ENCODE measurements around the gene MTUS2. TPM values are rescaled to one million over a fixed set of nuclear protein-coding genes. Genes with fewer than 3 reads are reported as not detected.

MTUS2 gene
- total and polyA plus RNA-seq, 4 donors = under 0.01 to 0.70 (median 0.15) TPM

GRCh38 chr13:29435125-29435911, 615.2 kb downstream of the MTUS2 start:
- no peak overlapping the region for H3K9ac ChIP-seq (ENCODE audit: low read depth in 1 of 2, low read length in 2 of 2)
- DNase-seq (ENCODE audit: low spot score) = no peak
- peak overlapping the region in 1 of 2 donors; percentile 46 for H3K27ac ChIP-seq (ENCODE audit: low read depth in 1 of 2, low read length in 2 of 2)
- TF ChIP-seq RXRA (IDR thresholded peaks at IDR 0.05) = peak in 1 of 2 donors; percentile 18
- TF ChIP-seq NR2F2 (IDR thresholded peaks at IDR 0.05) = peak; percentile 78
- no peak for TF ChIP-seq HNF4A (conservative IDR thresholded peaks at IDR 0.05)
- TF ChIP-seq SP1 (IDR thresholded peaks at IDR 0.05) = peak; percentile 37
- TF ChIP-seq GABPA (IDR thresholded peaks at IDR 0.05 in 1 of 2, conservative IDR thresholded peaks at IDR 0.05 in 1 of 2) = no peak
- H3K36me3 ChIP-seq (ENCODE audit: control insufficient read depth in 4 of 4, insufficient read depth in 3 of 4, low read depth in 1 of 4, low read length in 3 of 4) = no peaks in the 10 kb centered on the region
- no peaks in the 10 kb centered on the region for H3K27me3 ChIP-seq (ENCODE audit: control insufficient read depth in 4 of 4, insufficient read depth in 4 of 4, low read length in 3 of 4)
- no peak overlapping the region for H3K4me3 ChIP-seq (ENCODE audit: low read depth in 1 of 3, low read length in 3 of 3)
- WGBS = 79% methylated on average over 6 of the region's 6 CpGs
- no peaks in the 10 kb centered on the region for H3K4me1 ChIP-seq (ENCODE audit: control insufficient read depth in 4 of 4, insufficient read depth in 4 of 4, low read length in 3 of 4)
- H3K9me3 ChIP-seq (ENCODE audit: control insufficient read depth in 4 of 4, low read length in 3 of 4) = no peaks in the 10 kb centered on the region

DNA sequence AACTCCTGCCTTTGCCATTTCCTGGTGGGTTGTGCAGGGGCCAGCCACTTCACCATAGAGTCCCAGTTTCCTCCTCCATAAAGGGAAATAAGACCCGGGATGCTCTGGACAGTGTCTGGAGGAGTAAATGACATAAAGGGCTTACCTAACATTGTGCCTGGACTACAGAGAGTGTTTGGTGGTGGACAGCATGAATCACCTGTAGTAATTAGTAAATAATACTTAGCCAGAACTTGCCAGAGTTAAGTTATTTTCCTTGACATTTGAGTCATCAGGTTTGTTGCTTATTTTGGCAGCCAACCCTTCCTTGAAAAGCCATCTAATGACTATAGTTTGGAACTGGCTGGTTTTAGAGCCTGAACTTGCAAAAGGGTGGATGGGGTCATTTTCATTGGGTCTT, 616.2 kb downstream of the MTUS2 start:
- Histone ChIP-seq H3K27ac (ENCODE audit: low read depth in 1 of 2, low read length in 2 of 2) (peak overlapping the region in 1 of 2 donors; percentile 46), H3K9ac (ENCODE audit: low read depth in 1 of 2, low read length in 2 of 2) (no peak overlapping the region), H3K4me1 (ENCODE audit: control insufficient read depth in 4 of 4, insufficient read depth in 4 of 4, low read length in 3 of 4) (no peaks in the 10 kb centered on the region), H3K27me3 (ENCODE audit: control insufficient read depth in 4 of 4, insufficient read depth in 4 of 4, low read length in 3 of 4) (no peaks in the 10 kb centered on the region), H3K36me3 (ENCODE audit: control insufficient read depth in 4 of 4, insufficient read depth in 3 of 4, low read depth in 1 of 4, low read length in 3 of 4) (no peaks in the 10 kb centered on the region), H3K9me3 (ENCODE audit: control insufficient read depth in 4 of 4, low read length in 3 of 4) (no peaks in the 10 kb centered on the region), H3K4me3 (ENCODE audit: low read depth in 1 of 3, low read length in 3 of 3) (no peak overlapping the region)
- DNase-seq (ENCODE audit: low spot score) = no peak
- TF ChIP-seq GABPA (IDR thresholded peaks at IDR 0.05 in 1 of 2, conservative IDR thresholded peaks at IDR 0.05 in 1 of 2) (no peak), EGR1 (IDR thresholded peaks at IDR 0.05; ENCODE audit: low read depth in 2 of 2) (no peak), FOXA2 (IDR thresholded peaks at IDR 0.05) (no peak), RXRA (IDR thresholded peaks at IDR 0.05) (no peak), HNF4G (IDR thresholded peaks at IDR 0.05) (no peak), SP1 (IDR thresholded peaks at IDR 0.05) (no peak), JUND (IDR thresholded peaks at IDR 0.05) (no peak), YY1 (IDR thresholded peaks at IDR 0.05) (no peak), MAX (IDR thresholded peaks at IDR 0.05) (no peak), CTCF (IDR thresholded peaks at IDR 0.05; ENCODE audit: low read depth, low read length, missing input control) (no peak)
- TF ChIP-seq, protein P1, sequence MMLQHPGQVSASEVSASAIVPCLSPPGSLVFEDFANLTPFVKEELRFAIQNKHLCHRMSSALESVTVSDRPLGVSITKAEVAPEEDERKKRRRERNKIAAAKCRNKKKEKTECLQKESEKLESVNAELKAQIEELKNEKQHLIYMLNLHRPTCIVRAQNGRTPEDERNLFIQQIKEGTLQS (IDR thresholded peaks at IDR 0.05) = no peak
- TF ChIP-seq, protein P2, sequence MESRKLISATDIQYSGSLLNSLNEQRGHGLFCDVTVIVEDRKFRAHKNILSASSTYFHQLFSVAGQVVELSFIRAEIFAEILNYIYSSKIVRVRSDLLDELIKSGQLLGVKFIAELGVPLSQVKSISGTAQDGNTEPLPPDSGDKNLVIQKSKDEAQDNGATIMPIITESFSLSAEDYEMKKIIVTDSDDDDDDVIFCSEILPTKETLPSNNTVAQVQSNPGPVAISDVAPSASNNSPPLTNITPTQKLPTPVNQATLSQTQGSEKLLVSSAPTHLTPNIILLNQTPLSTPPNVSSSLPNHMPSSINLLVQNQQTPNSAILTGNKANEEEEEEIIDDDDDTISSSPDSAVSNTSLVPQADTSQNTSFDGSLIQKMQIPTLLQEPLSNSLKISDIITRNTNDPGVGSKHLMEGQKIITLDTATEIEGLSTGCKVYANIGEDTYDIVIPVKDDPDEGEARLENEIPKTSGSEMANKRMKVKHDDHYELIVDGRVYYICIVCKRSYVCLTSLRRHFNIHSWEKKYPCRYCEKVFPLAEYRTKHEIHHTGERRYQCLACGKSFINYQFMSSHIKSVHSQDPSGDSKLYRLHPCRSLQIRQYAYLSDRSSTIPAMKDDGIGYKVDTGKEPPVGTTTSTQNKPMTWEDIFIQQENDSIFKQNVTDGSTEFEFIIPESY (IDR thresholded peaks at IDR 0.05) = no peak
- WGBS = 82% methylated on average over 1 of the region's 1 CpG
